ENCODE results near the gene AATK. TPM values are rescaled to one million over a fixed set of nuclear protein-coding genes. Genes with fewer than 3 reads are reported as not detected.
"Not testable (repeated sequence)": the region's sequence is repeated elsewhere in the genome, so short reads cannot be mapped to it uniquely, and the experiment has no call there.

AATK gene
- polyA plus RNA-seq, 12 donors, result 4.4 to 12.8 (median 9.4) TPM; not detected in 1

DNA sequence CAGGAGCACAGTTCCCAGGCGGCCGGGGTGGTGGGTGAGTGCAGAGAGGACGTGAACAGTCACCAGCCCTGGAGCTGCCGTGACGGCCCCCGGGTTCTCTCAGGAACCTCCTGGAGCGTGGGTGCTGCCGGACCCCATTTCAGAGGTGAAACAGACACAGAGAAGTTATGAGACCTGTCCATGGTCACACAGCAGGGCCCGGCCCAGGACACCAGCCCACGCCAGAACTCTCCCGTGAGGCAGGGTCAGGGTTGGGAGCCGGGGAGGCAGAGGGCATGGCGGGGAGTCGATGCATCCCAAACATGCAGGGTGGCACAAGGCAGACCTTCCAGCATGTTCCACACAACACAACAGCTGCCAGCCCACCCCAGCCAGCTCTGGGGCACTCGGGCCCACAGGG is 4.5 kb downstream of the AATK start:
- no peak for DNase-seq

DNA sequence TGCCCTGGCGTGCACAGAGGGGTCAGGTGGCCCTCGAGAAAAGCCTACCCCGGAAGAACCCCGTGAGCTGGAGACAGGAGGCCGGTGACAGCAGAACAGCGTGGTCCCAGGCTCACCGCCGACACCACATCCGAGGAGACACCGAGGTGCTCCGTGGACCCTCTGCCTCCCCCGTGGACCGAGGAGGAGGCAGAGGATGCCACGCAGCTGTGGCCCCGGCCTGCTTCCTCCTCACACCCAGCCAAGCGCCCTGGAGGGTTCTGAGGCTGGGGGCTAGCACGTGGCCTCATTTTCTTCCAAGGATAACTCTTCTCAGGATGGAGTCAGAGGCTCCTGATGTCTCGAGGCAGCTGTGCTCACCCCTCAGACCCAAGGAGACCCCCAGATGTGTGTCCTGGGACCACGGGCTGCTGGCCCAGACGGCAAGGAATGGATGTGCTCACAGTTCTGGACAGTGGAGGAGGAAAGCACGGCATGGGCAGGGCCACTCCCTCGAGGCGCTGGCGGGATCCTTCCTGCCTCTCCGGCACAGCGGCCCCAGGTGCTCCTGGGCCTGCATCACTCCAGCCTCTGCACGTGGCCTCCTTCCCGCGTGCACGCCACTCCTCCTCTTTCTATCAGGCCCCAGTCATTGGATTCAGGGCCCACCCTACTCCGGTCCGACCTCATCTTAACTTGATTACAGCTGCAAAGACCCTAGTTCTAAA is 5.1 kb downstream of the AATK start:
- no peak for DNase-seq

DNA sequence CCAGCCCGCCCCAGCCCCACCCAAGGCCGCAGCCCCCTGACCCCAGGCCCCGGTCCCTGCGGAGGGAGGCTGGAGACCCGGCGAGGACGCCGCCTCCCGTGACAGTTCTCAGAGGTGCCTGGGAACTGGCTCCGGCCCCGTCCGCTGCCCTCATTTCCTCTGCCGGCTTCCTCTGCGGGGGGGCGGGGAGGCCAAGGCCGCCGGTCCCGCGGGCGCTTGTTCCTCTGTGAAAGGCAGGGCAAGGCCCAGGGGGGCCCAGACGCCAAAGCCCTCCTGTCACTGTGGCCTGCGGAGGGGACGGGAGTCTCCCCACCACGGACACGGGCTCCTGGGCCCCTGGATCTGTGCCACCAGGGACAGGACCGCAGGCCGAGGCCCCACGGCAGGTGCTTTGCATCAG is 5.7 kb downstream of the AATK start:
- no peak for DNase-seq

DNA sequence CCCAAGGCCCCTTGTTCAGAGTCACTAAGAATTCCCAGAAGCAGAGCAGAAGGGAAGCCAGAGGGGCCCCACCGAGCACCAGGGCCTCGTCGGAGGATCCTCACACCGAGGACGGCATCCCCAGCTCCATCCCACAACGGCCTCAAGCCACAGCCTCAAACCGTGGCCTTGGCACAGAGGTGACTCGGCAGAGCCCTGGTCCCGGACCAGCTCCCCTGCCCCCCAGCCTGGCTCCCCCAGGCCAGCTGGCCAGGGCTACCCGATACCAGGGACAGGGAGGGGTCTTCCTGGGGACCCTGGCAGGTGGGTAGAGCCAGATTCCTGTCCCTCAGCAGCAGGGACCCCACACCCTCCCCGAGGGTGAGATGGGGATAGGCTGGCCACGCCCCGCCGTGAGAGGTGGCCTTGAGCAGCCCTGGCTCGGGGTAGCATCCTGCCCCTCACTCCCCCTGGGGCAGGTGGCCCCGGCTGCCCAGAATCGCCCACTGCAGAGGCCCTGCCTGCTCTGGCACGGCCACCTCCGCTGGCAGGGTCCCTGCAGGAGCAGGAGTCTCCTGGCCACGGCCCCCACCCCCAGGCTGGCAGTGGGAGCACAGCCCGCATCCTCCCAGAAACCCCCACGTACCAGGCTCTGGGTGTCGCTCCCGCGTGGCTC is 6.3 kb downstream of the AATK start:
- DNase-seq, result no peak

- no peak for DNase-seq
These were observed 7.1 kb downstream of the AATK start for GRCh38 chr17:81158688-81159590.

DNA sequence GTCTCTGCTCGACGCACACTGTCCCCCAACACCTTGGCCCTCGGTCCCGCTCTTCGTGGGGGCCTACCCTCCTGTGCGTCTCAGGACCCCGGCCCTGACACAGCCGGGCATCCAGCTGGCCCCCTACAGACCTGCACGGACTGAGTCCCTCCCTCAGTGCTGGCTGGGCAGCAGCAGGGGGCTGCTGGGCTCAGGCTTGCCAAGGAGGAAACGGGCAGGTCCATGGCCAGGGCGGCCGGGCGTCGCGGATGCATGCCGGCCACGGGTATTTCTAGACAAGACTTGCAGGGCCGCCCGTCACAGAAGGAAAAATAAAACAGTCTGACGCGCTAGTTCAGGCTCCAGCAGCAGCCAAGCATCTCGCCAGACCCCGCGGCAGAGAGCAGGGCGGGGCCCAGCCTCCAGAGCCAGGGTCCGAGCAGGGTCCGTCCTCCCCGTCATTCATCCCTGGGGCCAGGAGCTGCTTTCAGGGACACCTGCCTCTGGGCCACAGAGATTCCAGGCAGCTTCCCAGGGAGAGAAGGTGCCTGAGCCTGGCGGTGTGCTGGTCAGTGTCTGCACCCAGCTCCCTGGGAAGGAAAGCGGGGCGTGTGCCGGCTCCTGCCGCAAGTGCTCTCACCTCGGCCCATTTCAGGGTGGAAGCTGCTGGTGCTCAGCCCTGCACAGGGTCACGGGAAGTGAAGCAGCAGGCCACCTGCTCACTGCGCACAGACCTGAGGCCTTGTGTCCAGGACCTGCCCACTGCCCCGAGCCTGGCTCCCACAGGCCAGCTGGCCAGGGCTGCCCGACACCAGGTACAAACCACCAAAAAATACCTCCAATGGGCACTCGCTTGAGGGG is 8.0 kb downstream of the AATK start:
- DNase-seq, result no peak

GRCh38 chr17:81156866-81157805 is 8.9 kb downstream of the AATK start:
- no peak for DNase-seq

DNA sequence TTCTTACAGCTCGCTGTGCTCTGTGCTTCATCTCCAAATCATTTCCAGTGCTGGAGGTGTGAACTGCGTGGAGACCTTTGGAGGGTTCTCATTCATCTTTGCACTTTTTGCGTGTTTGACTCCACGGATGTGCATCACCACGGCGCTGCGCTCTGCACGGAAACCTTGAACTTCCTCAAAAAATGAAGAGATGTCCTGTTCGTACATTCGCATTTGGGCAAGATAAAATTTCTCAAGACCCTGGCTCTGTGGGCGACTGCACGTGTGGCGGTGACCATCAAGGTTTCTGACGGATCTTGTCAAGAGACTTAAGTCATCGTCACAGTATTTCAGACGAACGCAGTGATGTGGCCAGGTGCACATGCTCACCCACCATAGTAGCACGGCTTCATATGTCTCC is 11.1 kb downstream of the AATK start:
- DNase-seq, result no peak

DNA sequence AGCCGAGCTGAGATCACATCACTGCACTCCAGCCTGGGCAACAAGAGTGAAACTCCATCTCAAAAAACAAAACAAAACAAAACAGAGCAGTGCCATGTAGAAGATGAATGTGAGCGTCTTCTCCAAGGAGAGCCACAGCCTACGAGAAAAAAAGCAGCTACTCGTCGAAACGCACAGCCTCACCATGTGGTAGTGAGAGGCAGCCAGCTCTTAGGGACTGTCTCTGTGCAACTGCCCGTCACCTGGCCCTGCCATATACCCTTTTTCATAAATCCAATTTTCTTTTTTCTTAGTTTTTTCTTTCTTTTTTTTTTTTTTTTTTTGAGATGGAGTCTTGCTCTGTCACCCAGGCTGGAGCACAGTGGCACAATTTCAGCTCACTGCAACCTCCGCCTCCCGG is 12.0 kb downstream of the AATK start:
- not testable (repeated sequence) for DNase-seq

- peak; percentile 71 for DNase-seq
These were observed 12.6 kb downstream of the AATK start for GRCh38 chr17:81153340-81153803.

DNA sequence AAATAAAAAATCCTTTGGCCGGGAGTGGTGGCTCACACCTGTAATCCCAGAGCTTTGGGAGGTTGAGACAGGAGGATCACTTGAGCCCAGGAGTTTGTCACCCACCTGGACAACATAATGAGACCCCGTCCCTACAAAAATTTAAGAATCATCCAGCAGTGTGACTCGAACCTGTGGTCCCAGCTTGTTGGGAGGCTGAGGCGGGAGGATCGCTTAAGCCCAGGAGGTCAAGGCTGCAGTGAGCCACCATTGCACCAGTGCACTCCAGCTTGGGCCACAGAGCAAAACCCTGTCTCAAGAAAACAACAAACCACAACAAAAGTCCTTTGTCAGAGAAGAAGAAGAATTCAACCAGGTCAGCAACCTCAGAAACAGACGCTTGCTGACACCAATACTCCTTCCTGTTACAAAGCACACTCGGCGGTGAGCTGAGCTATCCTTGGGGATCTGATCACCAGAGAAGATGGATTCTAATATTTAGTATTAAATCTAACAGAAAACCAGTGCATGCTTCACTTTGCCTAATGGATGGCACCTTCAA is 13.7 kb downstream of the AATK start:
- no peak for DNase-seq

DNA sequence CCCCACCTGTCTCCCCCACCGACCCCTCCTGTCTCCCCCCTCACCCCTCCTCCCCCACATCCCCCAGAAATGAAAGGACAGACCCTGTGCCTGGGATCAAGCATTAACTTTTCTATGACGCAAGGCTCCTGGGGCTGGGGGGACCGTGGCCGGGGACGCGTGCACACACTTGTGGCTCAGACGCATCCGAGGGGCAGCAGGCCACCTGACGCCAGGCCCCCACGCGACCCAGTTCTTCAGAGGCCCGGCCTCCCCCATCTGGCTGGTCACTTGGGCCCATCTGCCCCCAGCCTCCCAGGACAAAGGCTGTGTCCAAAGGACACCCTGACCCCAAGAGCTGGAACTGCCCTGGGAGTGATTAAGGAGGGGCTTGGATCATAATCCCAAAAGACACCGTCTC is 14.7 kb downstream of the AATK start:
- no peak for DNase-seq

DNA sequence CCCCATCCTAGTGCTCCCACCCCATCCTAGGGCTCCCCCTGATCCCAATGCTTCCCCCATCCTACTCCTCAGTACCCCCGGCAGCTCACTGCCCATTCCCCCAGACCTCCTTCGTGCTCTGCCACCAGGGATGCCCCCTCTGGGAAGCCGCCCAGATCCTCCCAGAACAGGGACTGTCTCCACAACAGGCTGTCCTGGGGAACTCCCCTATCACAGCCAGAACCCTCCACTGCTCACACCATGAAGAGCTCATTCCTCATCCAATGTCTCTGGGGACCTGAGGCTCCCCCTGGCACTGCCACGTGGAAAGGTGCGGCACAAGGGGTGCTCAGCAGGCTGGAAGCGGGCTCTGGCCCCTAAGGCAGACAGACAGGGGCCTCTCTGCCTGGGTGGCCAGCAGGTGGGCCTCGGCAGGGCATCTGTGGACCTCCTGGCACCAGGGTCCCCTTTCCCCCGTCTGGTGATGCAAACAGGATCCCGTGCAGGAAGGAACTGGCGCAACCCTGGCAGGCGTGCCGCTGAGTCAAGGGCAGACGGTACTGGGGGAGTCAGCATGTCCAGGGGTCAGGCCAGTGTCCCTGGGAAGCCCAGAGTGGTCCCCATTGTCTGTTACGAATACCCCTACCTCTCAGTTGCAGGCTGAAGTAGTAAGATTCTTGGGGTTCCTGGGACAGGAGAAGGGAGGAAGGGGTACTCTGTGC is 15.5 kb downstream of the AATK start:
- no peak for DNase-seq

GRCh38 chr17:81148986-81149533 is 17.0 kb downstream of the AATK start:
- DNase-seq, result no peak

- no peak for DNase-seq
These were observed 17.4 kb downstream of the AATK start for GRCh38 chr17:81148571-81148970.

GRCh38 chr17:81147701-81148100 is 18.3 kb downstream of the AATK start:
- no peak for DNase-seq

DNA sequence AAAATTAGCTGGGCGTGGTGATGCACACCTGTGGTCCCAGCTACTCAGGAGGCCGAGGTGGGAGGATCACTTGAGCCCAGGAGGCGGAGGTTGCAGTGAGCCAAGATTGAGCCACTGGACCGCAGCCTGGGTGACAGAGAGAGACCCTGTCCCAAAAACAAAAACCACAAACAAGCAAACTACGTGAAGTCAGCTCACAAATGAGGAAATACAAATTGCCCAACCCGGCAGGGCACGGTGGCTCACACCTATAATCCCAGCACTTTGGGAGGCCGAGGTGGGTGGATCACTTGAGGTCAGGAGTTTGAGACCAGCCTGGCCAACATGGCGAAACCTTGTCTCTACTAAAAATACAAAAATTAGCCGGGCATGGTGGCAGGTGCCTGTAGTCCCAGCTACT is 19.8 kb downstream of the AATK start:
- not testable (repeated sequence) for DNase-seq

GRCh38 chr17:81144423-81144781 is 21.6 kb downstream of the AATK start:
- no peak for DNase-seq

- no peak for DNase-seq
These were observed 22.2 kb downstream of the AATK start for GRCh38 chr17:81143717-81144422.
